Measurements from ENCODE around the gene BCDIN3D. TPM values are rescaled to one million over a fixed set of nuclear protein-coding genes. Genes with fewer than 3 reads are reported as not detected.

Gene BCDIN3D
- total RNA-seq, 1 experiment from 2014 or later, result 6.2 TPM

DNA sequence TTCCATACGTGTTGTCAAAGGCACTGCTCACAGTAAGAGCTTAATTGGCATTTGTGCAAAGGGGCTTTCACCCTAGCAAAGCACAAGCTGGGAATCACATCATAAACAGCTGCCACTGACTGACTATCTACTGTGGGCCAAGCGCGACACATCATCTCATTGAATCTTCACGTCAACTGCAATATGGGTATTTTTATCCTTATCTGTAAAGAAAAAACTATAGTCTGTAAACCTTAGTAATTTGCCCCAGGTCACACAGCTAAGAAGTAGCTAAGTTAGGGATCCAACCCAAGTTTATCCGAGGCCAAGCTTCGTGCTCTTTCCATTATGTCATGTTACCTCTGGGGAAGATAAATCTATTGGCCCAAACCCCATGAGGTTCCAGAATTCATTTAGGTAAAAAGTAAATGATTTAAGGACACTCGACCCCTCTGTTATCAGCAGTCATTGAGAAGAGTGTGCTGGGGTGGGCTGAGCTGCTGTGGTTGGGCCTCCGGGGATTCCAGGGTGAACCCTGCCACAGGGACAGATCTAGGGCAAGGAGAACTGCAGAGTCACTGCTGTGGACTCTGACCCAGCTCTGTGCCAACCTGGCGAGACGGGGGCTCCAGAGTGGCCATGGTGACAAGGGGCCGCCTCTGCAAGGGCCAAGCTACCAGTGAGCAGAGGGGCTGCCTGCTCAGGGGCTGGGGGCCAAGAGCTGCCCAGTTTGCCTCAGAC lies 42.3 kb downstream of the BCDIN3D start:
- H3K9me3 Mint-ChIP-seq (ENCODE audit: unreplicated experiment), result no peaks in the 10 kb centered on the region
- BruUV-seq (replicated peaks), result no TSS peak
- CTCF ChIA-PET, result interaction anchor here (0.8 to 1.4 kb wide), 3 partner anchors 22 to 66 kb away, joined by 3 to 7 read pairs (median 5); no protein-coding TSS in a partner anchor
- no peak overlapping the region for H3K4me3 Mint-ChIP-seq (ENCODE audit: unreplicated experiment)
- no peak overlapping the region for H3K27ac Mint-ChIP-seq (ENCODE audit: low read depth, unreplicated experiment)
- peaks cover 30% of the 10 kb centered on the region for H3K36me3 Mint-ChIP-seq (ENCODE audit: insufficient read depth, unreplicated experiment)
- no peak for DNase-seq (ENCODE audit: unreplicated experiment)
- intact Hi-C loops (cut with micrococcal nuclease), result no loop called here
- H3K4me1 Mint-ChIP-seq (ENCODE audit: insufficient read depth, unreplicated experiment), result no peaks in the 10 kb centered on the region
- POLR2A ChIA-PET, result interaction anchor here (0.9 to 1.0 kb wide), 2 partner anchors 36 to 42 kb away, joined by 3 read pairs; partner anchors contain the start of gene BCDIN3D
- TF ChIP-seq, protein P1, sequence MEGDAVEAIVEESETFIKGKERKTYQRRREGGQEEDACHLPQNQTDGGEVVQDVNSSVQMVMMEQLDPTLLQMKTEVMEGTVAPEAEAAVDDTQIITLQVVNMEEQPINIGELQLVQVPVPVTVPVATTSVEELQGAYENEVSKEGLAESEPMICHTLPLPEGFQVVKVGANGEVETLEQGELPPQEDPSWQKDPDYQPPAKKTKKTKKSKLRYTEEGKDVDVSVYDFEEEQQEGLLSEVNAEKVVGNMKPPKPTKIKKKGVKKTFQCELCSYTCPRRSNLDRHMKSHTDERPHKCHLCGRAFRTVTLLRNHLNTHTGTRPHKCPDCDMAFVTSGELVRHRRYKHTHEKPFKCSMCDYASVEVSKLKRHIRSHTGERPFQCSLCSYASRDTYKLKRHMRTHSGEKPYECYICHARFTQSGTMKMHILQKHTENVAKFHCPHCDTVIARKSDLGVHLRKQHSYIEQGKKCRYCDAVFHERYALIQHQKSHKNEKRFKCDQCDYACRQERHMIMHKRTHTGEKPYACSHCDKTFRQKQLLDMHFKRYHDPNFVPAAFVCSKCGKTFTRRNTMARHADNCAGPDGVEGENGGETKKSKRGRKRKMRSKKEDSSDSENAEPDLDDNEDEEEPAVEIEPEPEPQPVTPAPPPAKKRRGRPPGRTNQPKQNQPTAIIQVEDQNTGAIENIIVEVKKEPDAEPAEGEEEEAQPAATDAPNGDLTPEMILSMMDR (IDR thresholded peaks at IDR 0.05; ENCODE audit: unreplicated experiment), result no peak
- H3K27me3 Mint-ChIP-seq (ENCODE audit: insufficient read depth, unreplicated experiment), result no peaks in the 10 kb centered on the region

DNA sequence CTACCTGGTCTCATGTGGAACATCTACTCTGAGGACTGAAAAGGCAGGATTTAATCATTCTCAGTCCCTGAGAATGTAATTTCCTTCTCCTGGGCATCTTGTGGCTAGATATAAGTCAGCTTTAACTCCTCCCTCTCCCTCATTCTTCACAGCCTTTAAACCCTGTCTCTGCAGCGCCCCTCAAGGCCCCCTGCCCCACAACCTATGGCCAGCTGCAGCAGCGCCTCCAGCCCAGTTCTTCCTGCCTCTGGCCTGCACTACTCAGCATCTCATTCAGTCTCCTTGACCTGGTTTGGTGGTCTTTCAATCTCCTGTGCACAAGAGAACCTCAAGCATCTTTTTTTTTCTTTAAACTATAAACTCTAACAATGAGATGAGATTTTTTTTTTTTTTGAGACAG lies 44.0 kb downstream of the BCDIN3D start:
- H3K27me3 Mint-ChIP-seq (ENCODE audit: insufficient read depth, unreplicated experiment), result no peaks in the 10 kb centered on the region
- TF ChIP-seq, protein P1 (IDR thresholded peaks at IDR 0.05; ENCODE audit: unreplicated experiment), result no peak
- H3K36me3 Mint-ChIP-seq (ENCODE audit: insufficient read depth, unreplicated experiment), result peaks cover 21% of the 10 kb centered on the region
- ChIA-PET POLR2A (no interaction called here), CTCF (interaction anchor here (1.3 to 1.4 kb wide), 2 partner anchors 13 to 191 kb away, joined by 4 to 5 read pairs; no protein-coding TSS in a partner anchor)
- no TSS peak for BruUV-seq (replicated peaks)
- H3K4me3 Mint-ChIP-seq (ENCODE audit: unreplicated experiment), result no peak overlapping the region
- intact Hi-C loops (cut with micrococcal nuclease), result no loop called here
- H3K9me3 Mint-ChIP-seq (ENCODE audit: unreplicated experiment), result no peaks in the 10 kb centered on the region
- no peak for DNase-seq (ENCODE audit: unreplicated experiment)
- no peak overlapping the region for H3K27ac Mint-ChIP-seq (ENCODE audit: low read depth, unreplicated experiment)
- no peaks in the 10 kb centered on the region for H3K4me1 Mint-ChIP-seq (ENCODE audit: insufficient read depth, unreplicated experiment)

DNA sequence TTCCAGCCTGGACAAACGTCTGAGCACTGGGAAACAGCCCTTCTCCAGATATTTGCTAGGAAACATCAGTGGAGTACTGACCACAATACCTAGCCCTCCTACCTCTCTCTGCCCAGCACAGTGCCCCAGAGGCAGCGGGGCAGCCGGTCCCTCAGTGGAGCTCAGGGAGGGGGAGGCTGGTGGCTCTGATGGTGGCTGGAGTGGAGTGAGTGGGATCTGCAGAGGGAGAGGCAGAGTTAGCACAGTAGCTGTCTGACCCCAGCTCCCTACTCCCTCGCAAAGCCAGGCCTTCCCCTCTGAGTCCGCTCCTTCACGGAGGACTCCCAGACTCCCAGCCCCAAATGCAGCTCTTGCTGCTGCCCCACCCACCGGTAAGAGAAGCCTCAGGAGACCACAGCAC lies 44.7 kb downstream of the BCDIN3D start:
- ChIA-PET POLR2A (no interaction called here), CTCF (interaction anchor here (1.3 kb wide), 1 partner anchor 191 kb away, joined by 4 read pairs; no protein-coding TSS in a partner anchor)
- Mint-ChIP-seq H3K9me3 (ENCODE audit: unreplicated experiment) (no peaks in the 10 kb centered on the region), H3K27ac (ENCODE audit: low read depth, unreplicated experiment) (no peak overlapping the region), H3K4me3 (ENCODE audit: unreplicated experiment) (no peak overlapping the region), H3K4me1 (ENCODE audit: insufficient read depth, unreplicated experiment) (no peaks in the 10 kb centered on the region), H3K27me3 (ENCODE audit: insufficient read depth, unreplicated experiment) (no peaks in the 10 kb centered on the region), H3K36me3 (ENCODE audit: insufficient read depth, unreplicated experiment) (peaks cover 14% of the 10 kb centered on the region)
- BruUV-seq (replicated peaks), result no TSS peak
- intact Hi-C loops (cut with micrococcal nuclease), result no loop called here
- TF ChIP-seq, protein P1 (IDR thresholded peaks at IDR 0.05; ENCODE audit: unreplicated experiment), result no peak
- no peak for DNase-seq (ENCODE audit: unreplicated experiment)

DNA sequence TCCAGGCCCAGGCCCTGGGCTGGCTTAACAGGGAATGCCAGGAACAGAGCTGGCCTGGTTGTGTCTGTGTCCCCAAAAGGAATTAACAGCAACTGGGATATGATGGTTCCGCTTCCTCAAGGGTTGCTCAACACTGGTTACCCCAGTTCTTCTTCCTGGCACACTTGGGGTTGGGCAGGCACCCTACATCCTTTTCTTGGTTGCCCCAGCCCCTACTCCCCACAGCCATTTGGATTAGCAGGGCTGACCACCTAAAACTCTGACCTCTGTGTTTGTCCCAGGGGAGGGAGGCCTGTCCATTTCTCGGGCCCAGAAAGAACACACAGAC lies 45.5 kb downstream of the BCDIN3D start:
- H3K9me3 Mint-ChIP-seq (ENCODE audit: unreplicated experiment), result no peaks in the 10 kb centered on the region

More for the DNA sequence above, 45.5 kb downstream of the BCDIN3D start:
- H3K27me3 Mint-ChIP-seq (ENCODE audit: insufficient read depth, unreplicated experiment), result no peaks in the 10 kb centered on the region
- H3K27ac Mint-ChIP-seq (ENCODE audit: low read depth, unreplicated experiment), result no peak overlapping the region
- TF ChIP-seq, protein P1 (IDR thresholded peaks at IDR 0.05; ENCODE audit: unreplicated experiment), result no peak
- ChIA-PET POLR2A (interaction anchor here (0.7 kb wide), 1 partner anchor 41 kb away, joined by 3 read pairs; no protein-coding TSS in a partner anchor), CTCF (no interaction called here)
- no peaks in the 10 kb centered on the region for H3K4me1 Mint-ChIP-seq (ENCODE audit: insufficient read depth, unreplicated experiment)
- no peak overlapping the region for H3K4me3 Mint-ChIP-seq (ENCODE audit: unreplicated experiment)
- no TSS peak for BruUV-seq (replicated peaks)
- intact Hi-C loops (cut with micrococcal nuclease), result no loop called here
- DNase-seq (ENCODE audit: unreplicated experiment), result no peak
- H3K36me3 Mint-ChIP-seq (ENCODE audit: insufficient read depth, unreplicated experiment), result peaks cover 14% of the 10 kb centered on the region
